Subcutaneous abdominal adipose tissue (tissue), 5 donors: ENCODE measurements around the gene CAV3.
A peak's percentile ranks its signal among the peaks of the same experiment; 100 is the strongest.
"Not testable (repeated sequence)": the region's sequence is repeated elsewhere in the genome, so short reads cannot be mapped to it uniquely, and the experiment has no call there.

ENCODE experiments used
- H3K27ac ChIP-seq: one replicate; pipeline ENCODE4 v1.7.0; 2013; ENCODE audit warnings: low read depth, mild to moderate bottlenecking, inconsistent platforms, low read length, moderate library complexity
- H3K27me3 ChIP-seq, 5 donors: one replicate each; pipeline ENCODE4 v1.7.0; 2013; ENCODE audit warnings: low read length in 5 of 5, inconsistent platforms in 1 of 5; ENCODE audit not compliant: control insufficient read depth in 5 of 5, insufficient read depth in 4 of 5
- H3K36me3 ChIP-seq, 5 donors: one replicate each; pipeline ENCODE4 v1.7.0; 2013; ENCODE audit warnings: low read length in 5 of 5; ENCODE audit not compliant: control insufficient read depth in 5 of 5, insufficient read depth in 5 of 5
- H3K4me1 ChIP-seq, 5 donors: one replicate each; pipeline ENCODE4 v1.7.0; 2013; ENCODE audit warnings: low read length in 5 of 5, mild to moderate bottlenecking in 3 of 5, moderate library complexity in 1 of 5; ENCODE audit not compliant: control insufficient read depth in 5 of 5, insufficient read depth in 5 of 5
- H3K4me3 ChIP-seq, 5 donors: one replicate each; pipeline ENCODE4 v1.7.0; 2013; ENCODE audit warnings: low read length in 5 of 5, low read depth in 1 of 5
- H3K9ac ChIP-seq, 5 donors: one replicate each; pipeline ENCODE4 v1.7.0; 2013; ENCODE audit warnings: low read length in 5 of 5, mild to moderate bottlenecking in 4 of 5, moderate library complexity in 3 of 5
- H3K9me3 ChIP-seq, 5 donors: one replicate each; pipeline ENCODE4 v1.7.0; 2013; ENCODE audit warnings: low read length in 5 of 5; ENCODE audit not compliant: control insufficient read depth in 5 of 5
- donor health status: healthy.
- donor health status: healthy.
- donor health status: healthy.
- donor health status: healthy.
- donor health status: healthy.

The CAV3 gene

GRCh38 chr3:8733332-8734094 lies at the start of gene CAV3:
CAV3 (plus strand) TSS chr3:8733802; CDS start chr3:8733877, 75 bp downstream.
- H3K36me3 ChIP-seq = no peaks in the 10 kb centered on the region
- no peak within 1 kb of the TSS for H3K27ac ChIP-seq
- no peak within 1 kb of the TSS for H3K9ac ChIP-seq
- H3K4me3 ChIP-seq = no peak within 1 kb of the TSS
- H3K4me1 ChIP-seq = peaks cover 0 to 8% (median 5%) of the 10 kb centered on the region in 5 donors
- peaks cover 0 to 2% (median 0%) of the 10 kb centered on the region in 5 donors for H3K9me3 ChIP-seq
- H3K27me3 ChIP-seq = peaks cover 0 to 2% (median 0%) of the 10 kb centered on the region in 5 donors

- not testable (repeated sequence) for H3K36me3 ChIP-seq, H3K9me3 ChIP-seq, H3K4me1 ChIP-seq, H3K9ac ChIP-seq, H3K4me3 ChIP-seq, H3K27me3 ChIP-seq, H3K27ac ChIP-seq
Measured at GRCh38 chr3:8684992-8685391, 48.6 kb upstream of the CAV3 start.

GRCh38 chr3:8691295-8691694 lies 42.3 kb upstream of the CAV3 start:
- not testable (repeated sequence) for H3K9ac ChIP-seq, H3K9me3 ChIP-seq, H3K27ac ChIP-seq, H3K27me3 ChIP-seq, H3K4me3 ChIP-seq, H3K4me1 ChIP-seq, H3K36me3 ChIP-seq

GRCh38 chr3:8702560-8702959 lies 31.0 kb upstream of the CAV3 start:
- Histone ChIP-seq H3K27me3 (no peaks in the 10 kb centered on the region), H3K27ac (no peak overlapping the region), H3K4me1 (no peaks in the 10 kb centered on the region), H3K4me3 (no peak overlapping the region), H3K36me3 (no peaks in the 10 kb centered on the region), H3K9ac (no peak overlapping the region), H3K9me3 (peaks cover 2 to 20% (median 12%) of the 10 kb centered on the region in 5 donors)

GRCh38 chr3:8705575-8705974 lies 28.0 kb upstream of the CAV3 start:
- Histone ChIP-seq H3K9me3 (peaks cover 2 to 15% (median 12%) of the 10 kb centered on the region in 5 donors), H3K9ac (no peak overlapping the region), H3K4me1 (no peaks in the 10 kb centered on the region), H3K27ac (no peak overlapping the region), H3K27me3 (peaks cover 0 to 6% (median 0%) of the 10 kb centered on the region in 5 donors), H3K4me3 (peak overlapping the region in 1 of 5 donors; percentile 9), H3K36me3 (no peaks in the 10 kb centered on the region)

GRCh38 chr3:8709287-8709686 lies 24.3 kb upstream of the CAV3 start:
- no peak overlapping the region for H3K9ac ChIP-seq
- no peak overlapping the region for H3K27ac ChIP-seq
- no peak overlapping the region for H3K4me3 ChIP-seq
- no peaks in the 10 kb centered on the region for H3K36me3 ChIP-seq
- H3K27me3 ChIP-seq = peaks cover 0 to 6% (median 2%) of the 10 kb centered on the region in 5 donors
- H3K4me1 ChIP-seq = no peaks in the 10 kb centered on the region
- H3K9me3 ChIP-seq = peaks cover 2 to 15% (median 12%) of the 10 kb centered on the region in 5 donors

- Histone ChIP-seq H3K9ac (no peak overlapping the region), H3K27ac (no peak overlapping the region)
Measured at GRCh38 chr3:8709801-8710507, 23.6 kb upstream of the CAV3 start.

GRCh38 chr3:8712045-8712907 lies 21.3 kb upstream of the CAV3 start:
- no peak overlapping the region for H3K9ac ChIP-seq
- H3K9me3 ChIP-seq = peaks cover 0 to 2% (median 0%) of the 10 kb centered on the region in 5 donors
- H3K36me3 ChIP-seq = no peaks in the 10 kb centered on the region
- peaks cover 0 to 6% (median 2%) of the 10 kb centered on the region in 5 donors for H3K27me3 ChIP-seq
- no peak overlapping the region for H3K27ac ChIP-seq
- H3K4me3 ChIP-seq = no peak overlapping the region
- H3K4me1 ChIP-seq = no peaks in the 10 kb centered on the region

More at GRCh38 chr3:8709801-8710507, 23.6 kb upstream of the CAV3 start:
- Histone ChIP-seq H3K36me3 (no peaks in the 10 kb centered on the region), H3K4me3 (no peak overlapping the region), H3K9me3 (peaks cover 2 to 13% (median 9%) of the 10 kb centered on the region in 5 donors), H3K4me1 (no peaks in the 10 kb centered on the region), H3K27me3 (peaks cover 0 to 6% (median 2%) of the 10 kb centered on the region in 5 donors)

- peaks cover 0 to 6% (median 2%) of the 10 kb centered on the region in 5 donors for H3K27me3 ChIP-seq
- no peaks in the 10 kb centered on the region for H3K4me1 ChIP-seq
- H3K9ac ChIP-seq = no peak overlapping the region
- H3K27ac ChIP-seq = no peak overlapping the region
- no peaks in the 10 kb centered on the region for H3K36me3 ChIP-seq
- H3K4me3 ChIP-seq = no peak overlapping the region
- H3K9me3 ChIP-seq = peaks cover 0 to 2% (median 0%) of the 10 kb centered on the region in 5 donors
Measured at GRCh38 chr3:8712908-8713255, 20.7 kb upstream of the CAV3 start.
